Adrenal gland (tissue), 5 donors: ENCODE results near the gene SMC5.

ENCODE experiments used
- POLR2A ChIP-seq, 2 donors: fragments of 450-650 bp; IDR thresholded peaks; one replicate each; pipeline ENCODE4 v1.6.1; 2017; ENCODE audit warnings: antibody characterized with exemption in 2 of 2, mild to moderate bottlenecking in 2 of 2, moderate library complexity in 1 of 2
- TF ChIP-seq, protein P1 (sequence below), 6 experiments: fragments of 450-650 bp in 4 of 6; fragments of 200-600 bp in 2 of 6; sonication (generic) in 1 of 6; IDR thresholded peaks; 1 replicate in 5 of 6; 2 replicates in 1 of 6; pipeline versions ENCODE4 v1.5.1 to v1.8.0; 2016 to 2021; ENCODE audit warnings: antibody characterized with exemption in 6 of 6, mild to moderate bottlenecking in 2 of 6, moderate library complexity in 1 of 6
- donor health status: DM: no; HTN: no; CAD: no.

DNA sequence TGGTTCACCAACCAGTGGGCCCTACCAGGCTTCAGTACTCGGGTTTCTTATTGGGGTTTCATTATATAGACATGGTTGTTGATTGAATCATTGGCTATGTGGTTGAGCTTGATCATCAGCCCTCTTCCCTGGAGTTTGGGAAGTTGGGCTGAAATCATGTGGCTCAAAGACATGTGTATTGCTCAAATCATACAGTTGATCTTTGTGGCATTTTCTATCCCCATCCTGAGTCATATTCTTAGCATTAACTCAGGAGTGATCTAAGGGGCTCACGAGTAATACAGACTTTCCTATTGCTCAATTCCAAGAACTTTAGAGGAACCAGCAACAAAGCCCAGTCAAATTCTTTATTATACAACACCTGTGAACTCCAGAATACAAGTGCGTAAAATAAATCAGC is 66.2 kb downstream of the SMC5 start:
- TF ChIP-seq, protein P1, sequence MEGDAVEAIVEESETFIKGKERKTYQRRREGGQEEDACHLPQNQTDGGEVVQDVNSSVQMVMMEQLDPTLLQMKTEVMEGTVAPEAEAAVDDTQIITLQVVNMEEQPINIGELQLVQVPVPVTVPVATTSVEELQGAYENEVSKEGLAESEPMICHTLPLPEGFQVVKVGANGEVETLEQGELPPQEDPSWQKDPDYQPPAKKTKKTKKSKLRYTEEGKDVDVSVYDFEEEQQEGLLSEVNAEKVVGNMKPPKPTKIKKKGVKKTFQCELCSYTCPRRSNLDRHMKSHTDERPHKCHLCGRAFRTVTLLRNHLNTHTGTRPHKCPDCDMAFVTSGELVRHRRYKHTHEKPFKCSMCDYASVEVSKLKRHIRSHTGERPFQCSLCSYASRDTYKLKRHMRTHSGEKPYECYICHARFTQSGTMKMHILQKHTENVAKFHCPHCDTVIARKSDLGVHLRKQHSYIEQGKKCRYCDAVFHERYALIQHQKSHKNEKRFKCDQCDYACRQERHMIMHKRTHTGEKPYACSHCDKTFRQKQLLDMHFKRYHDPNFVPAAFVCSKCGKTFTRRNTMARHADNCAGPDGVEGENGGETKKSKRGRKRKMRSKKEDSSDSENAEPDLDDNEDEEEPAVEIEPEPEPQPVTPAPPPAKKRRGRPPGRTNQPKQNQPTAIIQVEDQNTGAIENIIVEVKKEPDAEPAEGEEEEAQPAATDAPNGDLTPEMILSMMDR (IDR thresholded peaks at IDR 0.05), result no peak
- TF ChIP-seq POLR2A (IDR thresholded peaks at IDR 0.05), result no peak
